ENCODE data around the gene LLPH. TPM values are rescaled to one million over a fixed set of nuclear protein-coding genes. Genes with fewer than 3 reads are reported as not detected.

The LLPH gene
- total RNA-seq, 1 experiment from 2014 or later: 32.3 TPM

- Histone ChIP-seq H3K9me3 (no peaks in the 10 kb centered on the region), H3K36me3 (ENCODE audit: control insufficient read depth, insufficient read depth, low read length) (peaks cover 2% of the 10 kb centered on the region), H3K27me3 (replicated peaks; ENCODE audit: control insufficient read depth, insufficient read depth, low read length) (no peaks in the 10 kb centered on the region), H3K4me3 (ENCODE audit: low read depth, low read length) (no peak overlapping the region), H3K4me1 (peaks cover 9% of the 10 kb centered on the region; the same call in 1 of the 2 replicates)
- ChIA-PET CTCF (no interaction called here), POLR2A (no interaction called here)
- DNase-seq: no peak
- no peak for TF ChIP-seq CTCF (IDR thresholded peaks at IDR 0.05; ENCODE audit: insufficient read depth in 1 of 2, low read depth in 1 of 2, low read length in 1 of 2, severe bottlenecking in 1 of 2, unreplicated experiment in 1 of 2)
- H3K9me3 Mint-ChIP-seq (ENCODE audit: unreplicated experiment): no peaks in the 10 kb centered on the region
- peaks cover 65% of the 10 kb centered on the region for H3K36me3 Mint-ChIP-seq (ENCODE audit: insufficient read depth, unreplicated experiment)
- no peak overlapping the region for H3K4me3 Mint-ChIP-seq (ENCODE audit: unreplicated experiment)
- no peaks in the 10 kb centered on the region for H3K27me3 Mint-ChIP-seq (ENCODE audit: insufficient read depth, unreplicated experiment)
- no TSS peak for BruUV-seq (replicated peaks)
- intact Hi-C loops (cut with micrococcal nuclease; ENCODE audit: unreplicated experiment): no loop called here
- peaks cover 15% of the 10 kb centered on the region for H3K4me1 Mint-ChIP-seq (ENCODE audit: low read depth, unreplicated experiment)
- no peak overlapping the region for H3K27ac Mint-ChIP-seq (ENCODE audit: unreplicated experiment)
Measured at GRCh38 chr12:66127650-66128049, 2.9 kb downstream of the LLPH start.

- peaks cover 2% of the 10 kb centered on the region for H3K36me3 ChIP-seq (ENCODE audit: control insufficient read depth, insufficient read depth, low read length)
- peaks cover 20% of the 10 kb centered on the region for H3K36me3 Mint-ChIP-seq (ENCODE audit: insufficient read depth, unreplicated experiment)
- intact Hi-C loops (cut with micrococcal nuclease; ENCODE audit: unreplicated experiment): no loop called here
- DNase-seq: no peak
- ChIA-PET POLR2A (interaction anchor here (1.4 kb wide), 1 partner anchor 10 kb away, joined by 3 read pairs; the partner anchor contains the start of gene LLPH), CTCF (interaction anchor here (0.7 kb wide), 1 partner anchor 24 kb away, joined by 4 read pairs; no protein-coding TSS in a partner anchor)
- H3K4me3 Mint-ChIP-seq (ENCODE audit: unreplicated experiment): no peak overlapping the region
- no peaks in the 10 kb centered on the region for H3K4me1 Mint-ChIP-seq (ENCODE audit: low read depth, unreplicated experiment)
- no peak overlapping the region for H3K27ac Mint-ChIP-seq (ENCODE audit: unreplicated experiment)
- H3K4me3 ChIP-seq (ENCODE audit: low read depth, low read length): no peak overlapping the region
- no peaks in the 10 kb centered on the region for H3K27me3 ChIP-seq (replicated peaks; ENCODE audit: control insufficient read depth, insufficient read depth, low read length)
- H3K9me3 Mint-ChIP-seq (ENCODE audit: unreplicated experiment): no peaks in the 10 kb centered on the region
- no peak for TF ChIP-seq CTCF (IDR thresholded peaks at IDR 0.05; ENCODE audit: insufficient read depth in 1 of 2, low read depth in 1 of 2, low read length in 1 of 2, severe bottlenecking in 1 of 2, unreplicated experiment in 1 of 2)
- no peaks in the 10 kb centered on the region for H3K4me1 ChIP-seq
- BruUV-seq (replicated peaks): no TSS peak
- H3K9me3 ChIP-seq: no peaks in the 10 kb centered on the region
- no peaks in the 10 kb centered on the region for H3K27me3 Mint-ChIP-seq (ENCODE audit: insufficient read depth, unreplicated experiment)
Measured at GRCh38 chr12:66120477-66120876, 10.1 kb downstream of the LLPH start.

GRCh38 chr12:66119870-66120241 lies 10.7 kb downstream of the LLPH start:
- H3K4me3 ChIP-seq (ENCODE audit: low read depth, low read length): no peak overlapping the region
- Mint-ChIP-seq H3K27me3 (ENCODE audit: insufficient read depth, unreplicated experiment) (no peaks in the 10 kb centered on the region), H3K4me1 (ENCODE audit: low read depth, unreplicated experiment) (no peaks in the 10 kb centered on the region), H3K4me3 (ENCODE audit: unreplicated experiment) (no peak overlapping the region), H3K36me3 (ENCODE audit: insufficient read depth, unreplicated experiment) (peaks cover 14% of the 10 kb centered on the region), H3K9me3 (ENCODE audit: unreplicated experiment) (no peaks in the 10 kb centered on the region), H3K27ac (ENCODE audit: unreplicated experiment) (no peak overlapping the region)
- TF ChIP-seq CTCF (IDR thresholded peaks at IDR 0.05; ENCODE audit: insufficient read depth in 1 of 2, low read depth in 1 of 2, low read length in 1 of 2, severe bottlenecking in 1 of 2, unreplicated experiment in 1 of 2): no peak
- ChIA-PET CTCF (no interaction called here), POLR2A (interaction anchor here (0.8 kb wide), 1 partner anchor 11 kb away, joined by 3 read pairs; the partner anchor contains the start of gene LLPH)
- no peaks in the 10 kb centered on the region for H3K9me3 ChIP-seq
- BruUV-seq (replicated peaks): no TSS peak
- H3K36me3 ChIP-seq (ENCODE audit: control insufficient read depth, insufficient read depth, low read length): peaks cover 2% of the 10 kb centered on the region
- H3K4me1 ChIP-seq: no peaks in the 10 kb centered on the region
- no peak for DNase-seq
- intact Hi-C loops (cut with micrococcal nuclease; ENCODE audit: unreplicated experiment): no loop called here
- H3K27me3 ChIP-seq (replicated peaks; ENCODE audit: control insufficient read depth, insufficient read depth, low read length): no peaks in the 10 kb centered on the region
